DND-41 (cell line): ENCODE data around the gene JMJD1C.

ENCODE experiments used
- ATAC-seq: fragments of 200-7000 bp; cut with Tn5 transposase; 3 replicates; pipeline ENCODE4 v1.9.1; 2021; ENCODE audit warnings: low read depth; ENCODE audit not compliant: insufficient read depth
- DNase-seq: peaks from one replicate; pipeline ENCODE4 v3.0.0-alpha.2; 2020
- H2AFZ ChIP-seq: 2 replicates; pipeline ENCODE4 v1.6.0; 2012; ENCODE audit warnings: low read depth, low read length
- H3K27ac ChIP-seq: 2 replicates; pipeline ENCODE4 v1.5.1; 2012; ENCODE audit warnings: low read length, inconsistent platforms
- H3K27me3 ChIP-seq: fragments of 200-600 bp; sonication (generic); 2 replicates; pipeline ENCODE4 v1.6.0; 2012; ENCODE audit warnings: low read length, mild to moderate bottlenecking, inconsistent platforms; ENCODE audit not compliant: insufficient read depth, poor library complexity
- H3K36me3 ChIP-seq: 2 replicates; pipeline ENCODE4 v1.5.1; 2012; ENCODE audit warnings: low read length, inconsistent platforms; ENCODE audit not compliant: insufficient read depth
- H3K4me1 ChIP-seq: 2 replicates; pipeline ENCODE4 v1.5.1; 2012; ENCODE audit warnings: mild to moderate bottlenecking, low read length; ENCODE audit not compliant: insufficient read depth
- H3K4me2 ChIP-seq: 2 replicates; pipeline ENCODE4 v1.6.0; 2012; ENCODE audit warnings: mild to moderate bottlenecking, moderate library complexity, low read length, inconsistent platforms; ENCODE audit not compliant: insufficient read depth
- H3K4me3 ChIP-seq, 2 experiments: fragments of 200-600 bp in 1 of 2; shearing (Covaris generic) in 1 of 2; 2 replicates each; pipeline ENCODE4 v1.5.1; 2012 to 2016; ENCODE audit warnings: inconsistent platforms in 2 of 2, low read length in 2 of 2, mild to moderate bottlenecking in 2 of 2, low read depth in 1 of 2, moderate library complexity in 1 of 2
- H3K79me2 ChIP-seq: 2 replicates; pipeline ENCODE4 v1.6.0; 2012; ENCODE audit warnings: low read length, inconsistent platforms; ENCODE audit not compliant: insufficient read depth
- H3K9ac ChIP-seq: 2 replicates; pipeline ENCODE4 v1.6.0; 2012; ENCODE audit warnings: low read depth, mild to moderate bottlenecking, inconsistent platforms, low read length, moderate library complexity
- H3K9me3 ChIP-seq: 2 replicates; pipeline ENCODE4 v1.5.1; 2012; ENCODE audit warnings: low read length, moderate library complexity, mild to moderate bottlenecking, inconsistent platforms; ENCODE audit not compliant: insufficient read depth, severe bottlenecking
- H4K20me1 ChIP-seq: 2 replicates; pipeline ENCODE4 v1.6.0; 2012; ENCODE audit warnings: low read length; ENCODE audit not compliant: insufficient read depth
- CTCF ChIP-seq: IDR thresholded peaks from 2 replicates; pipeline ENCODE4 v1.5.1; 2012; ENCODE audit warnings: borderline replicate concordance, low read length, moderate library complexity, mild to moderate bottlenecking; ENCODE audit not compliant: poor library complexity, severe bottlenecking; ENCODE audit errors: extremely low read depth
- EZH2 ChIP-seq: IDR thresholded peaks from 3 replicates; pipeline ENCODE4 v1.6.1; 2012; ENCODE audit warnings: borderline replicate concordance, low read depth, mild to moderate bottlenecking, moderate library complexity, low read length, inconsistent platforms; ENCODE audit not compliant: severe bottlenecking

The JMJD1C gene

GRCh38 chr10:63264617-63265221, 201.1 kb downstream of the JMJD1C start:
- no peak for ATAC-seq
- peak overlapping the region; percentile 61 to 83; a peak in 2 of 4 replicates for H3K4me3 ChIP-seq
- H3K4me2 ChIP-seq: peak overlapping the region; percentile 75
- H2AFZ ChIP-seq: no peak overlapping the region
- TF ChIP-seq CTCF: no peak
- no peak for TF ChIP-seq EZH2
- H3K36me3 ChIP-seq: peaks cover 18% of the 10 kb centered on the region
- no peaks in the 10 kb centered on the region for H3K27me3 ChIP-seq
- H3K79me2 ChIP-seq: peaks cover 94% of the 10 kb centered on the region
- H4K20me1 ChIP-seq: peaks cover 5% of the 10 kb centered on the region; the same call in 1 of the 2 replicates
- peak overlapping the region; percentile 46 for H3K27ac ChIP-seq
- no peak for DNase-seq
- H3K9me3 ChIP-seq: no peaks in the 10 kb centered on the region
- H3K4me1 ChIP-seq: peaks cover 41% of the 10 kb centered on the region
- H3K9ac ChIP-seq: peak overlapping the region; percentile 65

- Histone ChIP-seq H3K4me1 (peaks cover 37% of the 10 kb centered on the region), H3K27me3 (no peaks in the 10 kb centered on the region), H3K36me3 (peaks cover 30% of the 10 kb centered on the region), H3K4me2 (peak overlapping the region; percentile 21; the same call in 1 of the 2 replicates), H3K79me2 (peaks cover 98% of the 10 kb centered on the region), H3K4me3 (no peak overlapping the region), H2AFZ (no peak overlapping the region), H3K27ac (no peak overlapping the region), H3K9ac (no peak overlapping the region), H3K9me3 (no peaks in the 10 kb centered on the region), H4K20me1 (peaks cover 8% of the 10 kb centered on the region; the same call in 1 of the 2 replicates)
- TF ChIP-seq EZH2 (no peak), CTCF (no peak)
- DNase-seq (no peak), ATAC-seq (no peak)
Measured at GRCh38 chr10:63262430-63263073, 203.2 kb downstream of the JMJD1C start.

- H3K4me3 ChIP-seq: no peak overlapping the region
- H3K9ac ChIP-seq: no peak overlapping the region
- peaks cover 36% of the 10 kb centered on the region for H3K36me3 ChIP-seq
- DNase-seq (no peak), ATAC-seq (no peak)
- no peak overlapping the region for H3K4me2 ChIP-seq
- peaks cover 98% of the 10 kb centered on the region for H3K79me2 ChIP-seq
- peaks cover 39% of the 10 kb centered on the region for H3K4me1 ChIP-seq
- H3K27me3 ChIP-seq: no peaks in the 10 kb centered on the region
- peaks cover 10% of the 10 kb centered on the region; the same call in 1 of the 2 replicates for H4K20me1 ChIP-seq
- H3K9me3 ChIP-seq: no peaks in the 10 kb centered on the region
- TF ChIP-seq CTCF (no peak), EZH2 (no peak)
- no peak overlapping the region for H3K27ac ChIP-seq
- H2AFZ ChIP-seq: no peak overlapping the region
Measured at GRCh38 chr10:63261496-63261895, 204.3 kb downstream of the JMJD1C start.
